ENCODE results near the gene CTNNBIP1.
"Not testable (repeated sequence)": the region's sequence is repeated elsewhere in the genome, so short reads cannot be mapped to it uniquely, and the experiment has no call there.

CTNNBIP1 gene

GRCh38 chr1:9809100-9809510, 101.0 kb downstream of the CTNNBIP1 start:
- no peak overlapping the region for H3K4me3 ChIP-seq (ENCODE audit: low read depth, low read length)

GRCh38 chr1:9808459-9808858, 101.6 kb downstream of the CTNNBIP1 start:
- no peak overlapping the region for H3K4me3 ChIP-seq (ENCODE audit: low read depth, low read length)

- H3K4me3 ChIP-seq (ENCODE audit: low read depth, low read length), result no peak overlapping the region
These were observed 102.5 kb downstream of the CTNNBIP1 start for GRCh38 chr1:9807541-9807940.

GRCh38 chr1:9805972-9806371, 104.1 kb downstream of the CTNNBIP1 start:
- not testable (repeated sequence) for H3K4me3 ChIP-seq (ENCODE audit: low read depth, low read length)

GRCh38 chr1:9805006-9805508, 105.0 kb downstream of the CTNNBIP1 start:
- H3K4me3 ChIP-seq (ENCODE audit: low read depth, low read length), result no peak overlapping the region

GRCh38 chr1:9803003-9803918, 106.8 kb downstream of the CTNNBIP1 start:
- H3K4me3 ChIP-seq (ENCODE audit: low read depth, low read length), result not testable (repeated sequence)

GRCh38 chr1:9801909-9802308, 108.2 kb downstream of the CTNNBIP1 start:
- no peak overlapping the region for H3K4me3 ChIP-seq (ENCODE audit: low read depth, low read length)

All from iPS-11a (cell line).